Right ventricle myocardium superior (tissue), 1 donor: ENCODE results near the gene DLG4. TPM values are rescaled to one million over a fixed set of nuclear protein-coding genes. Genes with fewer than 3 reads are reported as not detected.
A peak's percentile ranks its signal among the peaks of the same experiment; 100 is the strongest.
"Not testable (repeated sequence)": the region's sequence is repeated elsewhere in the genome, so short reads cannot be mapped to it uniquely, and the experiment has no call there.

Experiments
- ATAC-seq: fragments of 200-7000 bp; cut with Tn5 transposase; one replicate; pipeline ENCODE4 v1.9.1; 2020; ENCODE audit warnings: mild to moderate bottlenecking; ENCODE audit not compliant: poor library complexity
- DNase-seq: peaks from one replicate; pipeline ENCODE4 v3.0.0-alpha.2; 2020
- intact Hi-C: fragments of 100-400 bp; cut with DNase I; formaldehyde crosslinking; loops from one replicate; pipeline ENCODE4 v1.11.2; 2022
- total RNA-seq: library from RNA; stranded (reverse); fragmentation: NEBNext Ultra II Directional; extraction: Animal tissue kit (Norgen Biotek cat#: 25700); gene quantifications from one replicate; pipeline ENCODE4 v1.2.1, GENCODE V29; 2021
- donor health status: DM: no; HTN: yes; CAD: no; lungs with severe emphysema.

The DLG4 gene
- total RNA-seq, 1 donor from 2014 or later, result 20.4 TPM

DNA sequence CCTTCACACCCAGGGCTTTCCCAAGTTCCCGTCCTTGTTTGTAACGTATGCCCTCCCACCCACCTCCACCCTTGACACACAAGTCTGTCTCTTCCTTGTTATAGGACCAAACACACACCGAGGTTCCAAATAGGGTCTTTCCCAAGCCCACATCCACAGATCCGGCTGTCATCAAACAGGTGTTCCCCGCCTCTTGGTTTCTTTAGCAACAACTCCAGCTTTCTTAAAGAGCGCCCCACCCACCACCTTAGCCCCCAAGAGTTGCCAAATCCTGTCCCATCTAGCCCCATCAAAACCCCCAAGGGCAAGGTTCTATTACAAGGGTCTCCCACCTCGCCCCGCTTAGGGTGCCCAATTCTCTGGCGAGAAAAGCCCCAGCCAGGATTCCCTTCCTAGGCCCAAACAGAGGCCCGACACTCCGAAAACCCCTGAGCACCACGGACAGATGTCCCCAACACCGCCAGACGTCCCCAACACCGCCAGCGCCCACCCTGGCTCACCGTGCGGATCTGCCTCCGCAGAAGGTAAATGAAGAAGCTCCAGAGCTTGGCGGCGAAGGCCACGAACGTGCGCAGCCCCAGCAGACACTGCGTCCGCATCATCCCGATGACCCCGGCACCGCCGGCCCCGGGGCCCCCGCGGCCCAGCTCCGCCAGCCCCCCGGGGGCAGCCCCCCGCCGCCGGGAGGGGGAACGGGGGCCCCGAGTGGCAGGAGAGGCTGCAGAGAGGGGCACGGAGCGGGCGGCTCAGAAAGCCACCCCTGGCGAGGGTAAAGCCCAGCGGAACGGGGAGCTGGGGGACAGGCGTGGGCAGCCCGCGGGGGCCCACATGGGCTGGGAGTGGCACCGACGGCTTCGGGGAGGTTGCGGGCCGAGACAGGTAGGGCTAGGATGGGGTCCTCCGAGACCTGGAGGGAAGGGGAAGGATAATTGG, 31.3 kb upstream of the DLG4 start:
- intact Hi-C loops, result no loop called here
- no peak for ATAC-seq
- DNase-seq, result no peak

DNA sequence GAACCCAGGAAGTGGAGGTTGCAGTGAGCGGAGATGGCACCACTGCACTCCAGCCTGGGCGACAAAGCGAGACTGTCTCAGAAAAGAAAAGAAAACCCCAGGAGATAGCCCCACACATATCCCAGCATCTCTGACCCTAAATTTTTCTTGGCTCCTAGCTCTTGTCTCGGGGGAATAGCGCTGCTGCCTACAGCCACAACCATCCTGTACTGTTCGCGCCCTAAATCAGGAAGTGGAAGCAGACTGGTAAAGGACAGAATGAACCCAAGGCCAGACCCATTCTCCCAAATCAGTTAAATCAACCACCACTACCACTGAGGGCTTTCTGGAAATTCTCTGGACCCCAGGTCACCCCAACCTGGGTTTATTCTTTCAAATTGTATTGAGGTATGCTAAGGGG, 30.2 kb upstream of the DLG4 start:
- intact Hi-C loops, result no loop called here
- ATAC-seq (no peak), DNase-seq (no peak)

DNA sequence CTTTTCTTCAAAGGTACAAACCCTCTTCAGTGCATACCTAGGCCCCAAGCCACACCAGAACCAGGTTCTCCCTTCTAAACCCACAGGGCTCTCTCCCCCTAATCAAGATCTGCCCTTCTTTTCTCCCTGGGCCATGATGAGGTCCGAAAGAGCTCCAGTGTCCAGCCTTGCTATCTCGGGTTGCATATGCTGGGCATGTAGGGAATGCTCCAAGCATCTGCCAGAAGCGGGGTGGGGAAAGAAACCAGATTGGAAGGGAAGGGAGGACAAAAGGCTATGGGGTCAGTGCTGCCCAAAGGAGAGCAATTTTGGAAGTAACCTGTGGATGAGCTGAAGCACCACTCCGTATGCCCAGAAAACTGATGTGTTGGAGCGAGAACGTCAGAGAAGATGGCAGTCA, 29.6 kb upstream of the DLG4 start:
- no peak for DNase-seq
- ATAC-seq, result no peak
- intact Hi-C loops, result no loop called here

DNA sequence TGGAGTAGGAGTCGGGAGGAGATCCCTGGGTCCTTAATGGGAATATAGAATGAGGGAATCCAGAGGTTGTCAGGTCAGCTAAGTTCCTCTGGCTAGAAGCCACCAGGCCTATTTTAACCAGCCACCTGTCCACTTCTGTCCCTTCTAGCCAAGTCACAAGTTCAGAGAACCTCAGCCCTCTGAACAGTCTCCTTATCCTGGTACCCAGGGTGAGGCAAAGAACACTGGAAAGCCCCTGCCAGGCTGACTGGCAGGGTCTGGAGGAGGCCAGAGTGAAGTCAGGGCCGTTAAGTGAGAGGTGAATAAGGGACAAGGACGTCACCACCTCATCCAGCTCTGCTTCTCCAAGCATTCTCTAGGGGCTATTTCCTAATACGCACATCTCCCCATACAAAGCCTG, 29.2 kb upstream of the DLG4 start:
- DNase-seq, result no peak
- intact Hi-C loops, result no loop called here
- ATAC-seq, result no peak

DNA sequence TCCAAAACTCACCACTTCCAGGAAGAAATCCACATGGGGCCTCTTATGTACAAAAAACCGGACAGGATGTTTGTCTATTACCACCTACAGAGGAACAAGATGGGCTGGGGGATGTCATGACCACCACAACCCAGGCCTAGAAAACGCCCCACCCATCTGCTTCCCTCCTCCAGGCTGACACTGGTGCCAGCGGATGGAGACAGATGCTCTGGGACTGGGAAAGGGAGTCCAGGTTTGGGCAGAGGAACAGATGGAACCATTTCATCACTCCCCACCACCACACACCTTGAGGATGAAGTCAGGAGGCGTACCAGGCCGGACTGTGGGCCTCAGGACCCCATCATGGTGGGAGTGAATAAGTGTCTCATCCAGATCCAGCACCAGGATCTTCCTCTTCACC, 27.1 kb upstream of the DLG4 start:
- ATAC-seq (no peak), DNase-seq (no peak)
- intact Hi-C loops, result no loop called here

DNA sequence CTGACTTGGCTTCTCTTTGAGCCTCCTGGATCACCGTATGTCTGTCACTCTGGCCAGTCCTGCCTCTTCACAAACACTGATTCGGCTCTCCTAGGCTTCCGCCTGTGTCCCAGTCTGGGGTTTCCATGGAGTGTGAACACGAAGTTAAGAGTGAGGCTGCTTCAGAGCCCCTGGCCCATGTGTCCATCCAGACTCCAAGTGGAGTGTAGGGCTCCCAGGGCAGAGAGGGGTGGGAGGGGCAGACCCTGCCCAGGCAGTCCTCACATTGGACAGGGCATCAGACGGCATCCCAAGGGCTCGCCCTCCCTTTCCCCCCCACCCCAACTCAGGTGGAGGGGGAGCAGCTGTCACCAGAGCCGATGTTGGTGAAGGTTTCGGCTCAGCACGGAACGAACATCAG, 24.2 kb upstream of the DLG4 start:
- intact Hi-C loops, ATAC-seq, DNase-seq: not testable (repeated sequence)

DNA sequence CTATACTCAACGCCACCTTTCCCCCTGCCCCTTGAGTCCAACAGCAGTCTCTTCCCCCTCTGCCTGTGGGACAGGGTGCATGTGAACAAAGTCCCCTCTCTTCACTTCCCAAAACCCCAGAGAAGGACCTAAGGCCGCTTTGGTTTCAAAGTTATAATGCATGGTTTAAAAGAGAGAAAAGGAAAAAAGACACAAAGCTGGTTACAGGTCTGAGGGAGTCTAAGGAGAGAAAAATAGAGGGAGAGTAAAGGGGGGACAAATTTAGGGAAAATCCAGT, 23.8 kb upstream of the DLG4 start:
- ATAC-seq (no peak), DNase-seq (no peak)
- intact Hi-C loops, result no loop called here

DNA sequence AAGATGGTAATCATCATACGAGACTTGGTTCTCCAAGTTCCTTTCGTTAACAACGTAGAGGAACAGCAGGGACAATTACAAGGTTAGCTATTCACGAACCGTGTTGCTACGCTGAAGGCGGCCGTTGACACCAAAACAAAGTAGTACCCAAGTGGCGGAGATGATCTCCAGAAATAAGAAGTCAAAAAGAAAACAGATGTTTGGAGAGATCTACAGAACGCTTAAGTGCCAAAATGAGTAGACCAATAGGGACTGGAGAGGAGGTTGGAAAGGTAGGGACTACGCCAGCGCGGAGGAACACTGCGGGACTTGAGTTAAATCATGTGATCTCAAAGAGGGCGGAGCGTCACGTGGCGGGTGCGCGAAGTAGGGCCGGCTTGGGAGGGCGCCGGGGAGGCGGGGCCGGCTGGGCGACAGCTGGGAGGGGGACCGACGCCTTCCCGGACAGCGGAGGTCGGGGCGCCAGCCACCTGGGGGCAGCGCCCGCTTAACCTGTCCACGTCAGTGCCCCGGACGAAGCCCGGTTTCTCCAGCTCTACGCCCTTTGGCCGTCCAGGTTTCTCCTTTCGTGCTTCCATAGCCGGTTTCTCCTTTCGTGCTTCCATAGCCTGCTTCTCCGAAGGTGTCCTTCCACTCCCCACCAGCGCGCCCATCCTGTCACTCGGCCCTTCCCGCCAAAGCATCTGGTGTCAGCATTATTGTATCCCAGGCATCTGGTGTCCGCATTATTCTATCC, 23.2 kb upstream of the DLG4 start:
- ATAC-seq, result peak; percentile 72
- DNase-seq, result peak; percentile 98
- intact Hi-C loops, result no loop called here

DNA sequence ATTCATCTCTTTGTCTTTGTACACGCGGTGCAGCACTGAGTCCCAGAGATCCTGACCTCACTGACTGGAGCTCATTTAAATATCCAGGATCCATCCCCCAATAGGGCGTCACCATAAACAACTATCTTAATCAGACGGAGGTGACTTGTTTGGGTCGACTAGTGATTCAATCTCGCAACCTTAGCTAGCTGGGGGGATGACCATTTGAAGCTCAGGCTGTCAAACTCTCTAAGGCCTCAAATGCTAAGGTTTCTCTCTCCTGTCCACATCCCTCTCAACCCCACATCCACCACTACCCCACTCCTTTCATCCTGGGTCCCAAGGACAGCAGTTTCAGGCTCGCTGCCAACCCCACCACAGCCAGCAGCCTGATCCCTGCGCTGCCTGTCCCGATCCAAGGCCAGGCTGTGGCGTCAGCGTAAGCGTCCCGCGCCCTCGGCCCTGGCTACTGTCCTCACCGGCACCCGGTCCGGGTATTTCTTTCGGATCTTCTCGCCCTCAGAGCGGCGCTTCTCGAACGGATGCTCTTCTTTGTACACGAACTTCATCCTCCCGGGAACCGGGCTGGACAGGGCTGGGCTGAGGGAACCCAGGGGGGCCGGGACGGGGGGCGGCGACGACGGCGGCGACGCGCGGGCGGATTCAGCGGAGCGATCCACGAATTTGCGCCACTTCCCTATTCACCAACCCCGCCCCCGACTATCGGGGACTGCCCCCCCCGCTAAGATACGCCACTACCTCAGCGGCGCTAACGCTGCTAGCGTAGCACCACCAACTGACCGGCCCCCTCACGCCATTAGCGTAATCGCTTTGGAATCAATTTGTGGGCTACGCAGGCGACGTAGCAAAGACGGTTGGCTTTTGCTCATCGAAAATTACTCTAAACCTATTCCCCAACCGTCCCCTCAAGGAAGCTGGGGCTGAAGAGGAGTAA, 22.4 kb upstream of the DLG4 start, which contains the start of gene GABARAP:
Gene GABARAP, minus strand, starts transcription at position 667 of the 934 bp plus-strand sequence. Its CDS starts 119 bp downstream, at position 548.
- ATAC-seq, result peak; percentile 58
- intact Hi-C loops, result no loop called here
- DNase-seq, result peak; percentile 96

DNA sequence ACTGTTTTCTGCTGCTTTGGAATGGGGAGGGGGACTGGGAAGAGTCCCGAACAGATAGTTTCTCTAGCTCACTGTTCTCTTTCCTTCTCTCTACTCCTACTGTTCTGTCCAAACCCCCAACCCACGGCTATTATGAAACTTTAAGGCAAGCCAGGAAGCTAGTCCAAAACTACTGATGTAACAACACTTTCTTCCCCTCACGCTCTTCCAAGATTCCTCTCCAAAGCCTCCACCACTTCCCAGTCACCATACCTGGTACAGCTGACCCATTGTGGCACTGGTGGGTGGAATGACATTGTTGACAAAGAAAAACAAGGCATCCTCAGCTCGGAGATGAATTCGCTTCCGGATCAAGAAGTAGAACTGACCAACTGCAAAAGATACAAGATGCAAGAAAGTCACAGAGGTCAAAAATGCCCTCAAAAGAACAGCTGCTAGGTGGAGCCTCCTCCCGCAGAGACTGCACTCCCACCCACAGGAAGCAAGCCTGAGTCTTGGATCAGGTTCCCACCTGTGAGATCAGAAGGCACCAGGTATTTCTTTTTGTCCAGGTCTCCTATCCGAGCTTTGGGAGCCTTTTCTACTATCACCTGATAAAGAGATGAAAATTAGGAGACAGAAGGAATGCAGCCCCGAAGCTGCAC, 21.6 kb upstream of the DLG4 start:
- DNase-seq (no peak), ATAC-seq (no peak)
- intact Hi-C loops, result no loop called here

DNA sequence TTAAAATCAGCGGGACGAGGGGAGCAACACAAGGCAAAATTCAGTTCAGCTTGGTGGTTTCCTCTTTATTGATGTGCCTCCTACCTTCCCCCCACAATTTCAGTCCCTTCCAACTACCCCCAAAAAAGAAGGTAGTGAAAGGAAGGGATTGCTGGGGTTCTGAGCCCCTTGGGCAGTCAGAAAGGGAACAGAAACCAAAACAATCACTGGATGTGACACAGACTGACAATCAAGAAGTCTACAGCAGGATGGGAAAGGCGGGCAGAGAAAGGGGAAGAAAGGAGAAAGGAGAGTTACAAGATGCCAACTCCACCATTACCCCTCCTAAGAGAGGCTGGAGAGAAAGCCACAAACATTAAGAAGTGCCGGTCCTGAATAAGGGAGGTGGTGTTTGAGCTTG, 20.7 kb upstream of the DLG4 start:
- intact Hi-C loops, result no loop called here
- ATAC-seq (no peak), DNase-seq (no peak)

DNA sequence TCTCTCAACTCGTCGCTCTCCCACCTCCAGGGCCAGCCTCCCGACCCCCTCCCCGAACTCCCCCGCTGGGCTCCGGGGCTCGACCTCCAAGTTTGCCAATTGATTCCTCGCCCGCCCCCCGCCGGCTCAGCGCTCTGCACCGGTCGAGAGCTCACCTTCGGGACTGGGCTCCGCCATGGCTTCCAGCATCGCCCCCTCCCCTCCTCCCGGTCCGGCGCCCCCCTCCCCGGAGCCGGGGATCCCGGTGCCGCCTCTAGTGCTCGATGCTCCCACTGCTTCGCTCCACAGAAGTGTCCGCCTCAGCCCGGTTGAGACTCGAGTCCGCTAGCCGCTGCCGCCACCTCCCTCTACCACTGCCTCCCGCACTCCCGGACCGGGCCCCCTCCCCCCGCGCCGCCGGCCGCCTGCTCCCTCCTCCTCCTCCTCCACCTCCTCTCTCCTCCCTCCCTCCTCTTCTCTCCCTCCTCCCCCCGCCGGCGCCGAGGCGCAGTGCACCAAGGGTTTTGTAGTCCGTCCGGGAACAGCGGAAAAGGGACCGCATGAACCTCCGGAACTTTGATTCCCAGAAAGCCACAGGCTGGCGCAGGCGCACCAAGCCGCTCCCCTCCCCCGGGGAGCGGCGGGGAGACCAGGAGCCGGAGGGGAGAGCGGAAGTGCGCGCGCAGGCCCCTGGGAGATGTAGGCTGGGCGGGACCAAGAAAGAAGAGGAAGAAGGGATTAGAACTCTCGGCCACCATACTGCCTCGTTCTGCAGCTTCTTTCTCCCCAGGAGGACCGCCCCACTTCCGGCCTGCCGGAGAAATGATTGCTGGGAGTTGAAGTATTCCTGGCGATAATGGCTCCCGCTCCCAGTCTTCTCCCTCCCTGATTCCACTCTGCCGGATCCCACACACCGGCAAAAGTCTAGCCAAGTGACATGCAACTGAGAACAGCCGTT, 19.7 kb upstream of the DLG4 start, which contains the start of gene PHF23:
Gene PHF23, minus strand, starts transcription at position 367 of the 937 bp plus-strand sequence. Its CDS starts 178 bp downstream, at position 189.
- DNase-seq (peak; percentile 99), ATAC-seq (peak; percentile 76)
- intact Hi-C loops, result no loop called here

DNA sequence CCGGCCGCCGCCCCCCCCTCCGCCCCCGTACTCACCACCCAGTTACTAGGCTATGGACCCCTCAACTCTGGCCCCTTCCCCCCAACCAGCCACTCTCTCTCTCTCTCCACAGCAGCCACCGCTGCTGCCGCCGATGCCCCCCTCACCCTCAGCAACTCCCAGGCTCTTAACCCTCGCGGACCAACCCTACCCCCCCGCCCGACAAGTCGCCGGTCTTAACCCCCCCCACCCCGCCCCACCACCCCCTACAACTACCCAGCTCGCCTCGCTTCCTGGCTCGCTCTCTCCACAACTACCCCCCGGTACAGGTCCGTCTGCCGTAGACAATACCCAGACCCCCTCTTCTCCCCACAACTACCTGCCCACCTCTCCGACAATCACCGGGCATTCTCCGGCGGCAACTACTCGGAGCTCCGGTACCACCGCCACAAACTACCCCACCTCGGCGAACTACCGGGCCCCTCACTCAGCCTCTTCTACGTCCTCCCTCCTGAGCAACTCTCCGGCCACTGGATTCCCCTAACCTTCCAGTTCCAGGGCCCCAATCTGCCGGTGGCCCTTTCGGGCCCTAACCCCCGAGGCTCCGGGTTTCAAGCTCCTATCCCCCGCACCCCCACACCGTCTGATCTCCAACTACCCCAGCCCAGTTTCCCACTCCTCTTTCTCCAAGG, 18.9 kb upstream of the DLG4 start:
- intact Hi-C loops, result no loop called here
- ATAC-seq, result no peak
- DNase-seq, result no peak

DNA sequence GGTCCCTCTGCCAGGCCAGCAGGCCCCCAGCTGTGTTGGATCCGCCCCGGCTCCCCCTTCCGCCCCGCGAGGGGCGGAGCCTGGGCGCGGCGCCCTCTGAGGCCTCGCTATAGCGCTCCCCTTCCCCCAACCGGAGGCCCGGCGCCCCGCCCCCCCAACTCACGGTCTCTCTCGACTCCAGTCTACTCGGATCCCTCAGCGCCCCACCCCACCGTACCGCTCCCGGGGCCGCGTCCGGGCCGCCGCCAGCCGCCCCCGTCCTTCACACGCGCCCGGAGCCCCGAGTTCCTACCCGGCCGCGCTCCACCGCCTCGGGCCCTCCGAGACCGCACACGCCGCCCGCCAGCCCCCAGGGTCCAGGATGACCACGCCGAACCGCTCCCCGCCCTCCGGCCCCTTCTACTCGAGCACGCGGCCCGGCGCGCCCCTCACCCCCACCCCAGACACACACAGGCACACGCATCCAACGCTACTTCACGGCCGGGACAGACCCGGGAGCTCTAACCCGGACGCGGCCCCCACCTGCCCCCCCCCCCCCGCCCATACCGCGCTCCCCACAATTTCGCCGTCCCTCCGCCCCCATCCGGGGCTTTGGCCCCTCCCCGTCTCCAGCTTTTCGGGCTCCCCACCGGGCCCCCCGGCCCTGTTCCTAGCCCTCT, 18.3 kb upstream of the DLG4 start:
- intact Hi-C loops, result no loop called here
- ATAC-seq (peak; percentile 13), DNase-seq (peak; percentile 91)

DNA sequence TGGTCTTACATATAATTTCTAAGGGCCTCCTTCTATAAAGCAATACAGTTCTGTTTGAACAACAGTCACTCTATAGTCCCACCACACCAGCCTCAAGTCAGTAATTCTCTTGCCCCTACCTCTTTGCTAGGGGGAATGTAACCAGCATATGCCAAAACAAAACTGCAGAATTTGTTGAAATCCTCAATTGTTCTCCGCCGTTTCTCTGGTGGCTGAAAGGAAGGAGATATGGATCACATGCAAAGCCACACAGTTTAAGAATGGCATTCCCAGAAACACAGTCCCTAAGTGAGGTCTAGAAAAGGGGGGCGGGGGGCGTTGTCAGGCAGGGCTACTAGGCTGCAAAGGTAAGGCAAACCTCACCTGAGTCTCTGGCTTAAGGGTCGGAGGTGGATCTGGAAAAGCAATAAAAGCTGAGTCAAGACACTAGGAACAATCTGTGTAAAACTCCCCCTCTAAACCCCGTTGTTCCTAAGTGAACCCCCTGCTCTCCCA, 17.7 kb upstream of the DLG4 start:
- ATAC-seq (no peak), DNase-seq (no peak)
- intact Hi-C loops, result no loop called here

DNA sequence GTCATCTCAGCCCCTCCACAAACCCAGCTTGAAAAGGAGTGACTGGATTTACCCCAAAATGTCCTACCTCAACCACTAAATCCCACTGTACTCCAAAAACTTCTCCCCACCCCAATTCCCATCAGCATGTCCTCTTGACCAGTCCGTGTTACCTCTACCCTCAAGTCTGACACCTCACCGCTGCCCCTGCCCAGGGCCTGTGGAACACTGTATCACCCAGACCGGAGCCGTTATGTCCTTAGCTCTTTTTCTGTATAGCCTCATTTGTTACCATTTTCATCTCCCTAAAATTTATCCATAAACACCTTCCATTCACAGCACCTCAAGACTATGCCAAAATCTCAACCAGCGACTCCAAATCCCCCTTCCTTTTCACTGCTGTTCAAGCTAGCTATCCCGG, 17.2 kb upstream of the DLG4 start:
- ATAC-seq (no peak), DNase-seq (no peak)
- intact Hi-C loops, result no loop called here
